OCI-LY1 (cell line): Measurements from ENCODE around the gene CCDC57.

ENCODE experiments used
- H2AFZ ChIP-seq: fragments of 200-600 bp; sonication (generic), shearing (Covaris generic); 2 replicates; pipeline ENCODE4 v1.6.0; 2014; ENCODE audit warnings: antibody characterized with exemption, mild to moderate bottlenecking, low read length
- H3F3A ChIP-seq: fragments of 200-600 bp; sonication (generic), shearing (Covaris generic); 2 replicates; pipeline ENCODE4 v1.6.0; 2014; ENCODE audit warnings: mild to moderate bottlenecking, antibody characterized with exemption, low read length, moderate library complexity; ENCODE audit not compliant: insufficient read depth
- H3K27ac ChIP-seq: fragments of 200-600 bp; sonication (generic); 2 replicates; pipeline ENCODE4 v1.5.1; 2014; ENCODE audit warnings: low read length, mixed run types, mild to moderate bottlenecking, low read depth; ENCODE audit not compliant: poor library complexity, severe bottlenecking
- H3K27me3 ChIP-seq: fragments of 200-600 bp; sonication (generic); 2 replicates; pipeline ENCODE4 v1.6.0; 2014; ENCODE audit warnings: antibody characterized with exemption, mild to moderate bottlenecking, low read length, moderate library complexity; ENCODE audit not compliant: insufficient read depth
- H3K36me3 ChIP-seq: fragments of 200-600 bp; sonication (generic); 2 replicates; pipeline ENCODE4 v1.6.1; 2014; ENCODE audit warnings: mild to moderate bottlenecking, antibody characterized with exemption, low read length, moderate library complexity, mixed read lengths; ENCODE audit not compliant: insufficient read depth
- H3K4me1 ChIP-seq: fragments of 200-600 bp; sonication (generic); 2 replicates; pipeline ENCODE4 v1.5.1; 2014; ENCODE audit warnings: mild to moderate bottlenecking, low read length, moderate library complexity; ENCODE audit not compliant: insufficient read depth, severe bottlenecking
- H3K4me2 ChIP-seq: fragments of 200-600 bp; sonication (generic), shearing (Covaris generic); 2 replicates; pipeline ENCODE4 v1.6.1; 2014; ENCODE audit warnings: low read length
- H3K4me3 ChIP-seq: fragments of 200-600 bp; sonication (generic); 2 replicates; pipeline ENCODE4 v1.5.1; 2014; ENCODE audit warnings: low read length, low read depth, mild to moderate bottlenecking, mixed read lengths; ENCODE audit not compliant: poor library complexity, severe bottlenecking
- H3K79me2 ChIP-seq: fragments of 200-600 bp; shearing (Covaris generic); 2 replicates; pipeline ENCODE4 v1.6.1; 2016; ENCODE audit warnings: mixed run types, low read length, mixed read lengths; ENCODE audit not compliant: insufficient read depth
- H3K9ac ChIP-seq: fragments of 200-600 bp; sonication (generic), shearing (Covaris generic); 2 replicates; pipeline ENCODE4 v1.6.1; 2014; ENCODE audit warnings: mild to moderate bottlenecking, low read length, mixed read lengths
- H3K9me2 ChIP-seq: fragments of 200-600 bp; sonication (generic), shearing (Covaris generic); 2 replicates; pipeline ENCODE4 v1.6.1; 2014; ENCODE audit warnings: low read depth, mild to moderate bottlenecking, low read length, mixed read lengths
- H3K9me3 ChIP-seq: fragments of 200-600 bp; shearing (Covaris generic); 2 replicates; pipeline ENCODE4 v1.6.1; 2014; ENCODE audit warnings: low read length, mixed read lengths
- H4K20me1 ChIP-seq: fragments of 200-600 bp; sonication (generic), shearing (Covaris generic); 2 replicates; pipeline ENCODE4 v1.6.0; 2016; ENCODE audit warnings: mild to moderate bottlenecking, low read length; ENCODE audit not compliant: insufficient read depth
- EZH2 ChIP-seq: fragments of 200-600 bp; sonication (generic), shearing (Covaris generic); IDR thresholded peaks from 2 replicates; pipeline ENCODE4 v1.8.0; 2017; ENCODE audit warnings: borderline replicate concordance, mixed run types, mild to moderate bottlenecking, antibody characterized with exemption, low read length, moderate library complexity, mixed read lengths
- TF ChIP-seq, protein P1 (sequence below): fragments of 200-600 bp; sonication (generic), shearing (Covaris generic); IDR thresholded peaks from 2 replicates; pipeline ENCODE4 v1.5.1; 2017; ENCODE audit warnings: mild to moderate bottlenecking, antibody characterized with exemption, low read length, moderate library complexity, mixed read lengths

The CCDC57 gene

DNA sequence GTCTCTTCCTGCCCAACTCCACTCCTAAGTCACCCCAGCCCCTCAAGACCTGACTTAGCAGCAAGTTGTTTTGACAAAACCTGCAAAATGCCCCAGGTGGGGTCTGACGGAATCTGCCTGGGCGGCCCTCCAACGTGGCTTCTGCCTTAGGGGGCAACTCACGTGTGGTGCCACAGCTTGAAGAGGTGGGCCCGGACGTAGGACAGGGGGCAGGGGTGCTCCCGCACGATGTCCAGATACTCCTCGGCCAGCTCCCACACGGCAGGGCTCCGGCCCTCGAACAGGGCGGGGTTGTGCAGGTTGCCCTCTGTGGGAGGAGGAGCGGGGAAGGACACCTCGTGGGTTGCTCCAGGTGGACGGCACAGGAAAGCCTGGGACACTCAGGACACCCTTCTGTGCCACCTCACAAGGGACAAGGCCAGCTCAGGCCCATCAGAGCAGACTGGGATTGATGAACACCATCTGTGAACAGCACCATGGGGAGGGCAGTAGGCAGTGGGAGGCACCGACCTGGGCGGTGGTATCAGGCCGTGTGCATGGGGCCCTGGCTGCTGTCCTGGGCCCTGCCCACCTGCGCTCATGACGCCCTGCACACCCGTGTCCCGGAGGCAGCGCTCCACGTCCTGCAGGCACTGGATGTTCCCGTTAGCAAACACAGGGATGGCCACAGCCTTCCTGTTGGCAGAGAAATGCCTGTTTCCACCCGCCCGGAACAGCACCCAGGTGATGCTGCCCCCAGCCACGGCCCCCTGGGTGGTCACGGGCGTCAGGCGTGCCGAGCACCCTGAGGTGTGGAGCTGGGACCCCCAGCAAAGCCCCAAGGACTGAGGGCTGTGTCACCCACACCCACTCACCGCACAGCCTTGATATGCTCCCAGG is 151.4 kb downstream of the CCDC57 start:
- TF ChIP-seq EZH2: no peak
- TF ChIP-seq, protein P1, sequence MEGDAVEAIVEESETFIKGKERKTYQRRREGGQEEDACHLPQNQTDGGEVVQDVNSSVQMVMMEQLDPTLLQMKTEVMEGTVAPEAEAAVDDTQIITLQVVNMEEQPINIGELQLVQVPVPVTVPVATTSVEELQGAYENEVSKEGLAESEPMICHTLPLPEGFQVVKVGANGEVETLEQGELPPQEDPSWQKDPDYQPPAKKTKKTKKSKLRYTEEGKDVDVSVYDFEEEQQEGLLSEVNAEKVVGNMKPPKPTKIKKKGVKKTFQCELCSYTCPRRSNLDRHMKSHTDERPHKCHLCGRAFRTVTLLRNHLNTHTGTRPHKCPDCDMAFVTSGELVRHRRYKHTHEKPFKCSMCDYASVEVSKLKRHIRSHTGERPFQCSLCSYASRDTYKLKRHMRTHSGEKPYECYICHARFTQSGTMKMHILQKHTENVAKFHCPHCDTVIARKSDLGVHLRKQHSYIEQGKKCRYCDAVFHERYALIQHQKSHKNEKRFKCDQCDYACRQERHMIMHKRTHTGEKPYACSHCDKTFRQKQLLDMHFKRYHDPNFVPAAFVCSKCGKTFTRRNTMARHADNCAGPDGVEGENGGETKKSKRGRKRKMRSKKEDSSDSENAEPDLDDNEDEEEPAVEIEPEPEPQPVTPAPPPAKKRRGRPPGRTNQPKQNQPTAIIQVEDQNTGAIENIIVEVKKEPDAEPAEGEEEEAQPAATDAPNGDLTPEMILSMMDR: no peak

DNA sequence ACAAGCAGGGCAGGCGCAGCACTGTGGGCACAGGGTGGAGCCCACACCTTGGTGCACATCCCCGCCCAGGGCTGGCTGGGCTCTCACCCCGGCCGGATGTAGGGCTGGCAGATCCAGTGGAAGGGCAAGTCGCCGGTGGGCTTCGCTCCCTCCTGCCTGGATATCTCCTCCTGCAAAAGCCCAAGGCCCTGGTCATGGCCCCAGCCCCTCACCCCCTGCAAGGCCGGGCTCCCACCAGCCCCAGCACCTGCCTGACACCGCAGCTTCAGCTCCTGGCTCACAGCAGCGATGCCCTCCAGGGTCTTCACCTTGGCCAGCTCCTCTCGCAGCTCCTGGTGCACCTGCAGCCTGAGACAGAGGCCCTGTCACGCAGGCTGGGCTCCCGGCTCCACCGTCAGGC is 152.0 kb downstream of the CCDC57 start:
- Histone ChIP-seq H3K4me2 (no peak overlapping the region), H3F3A (no peaks in the 10 kb centered on the region), H3K27ac (no peak overlapping the region), H3K4me1 (peaks cover 17% of the 10 kb centered on the region), H3K9me3 (no peaks in the 10 kb centered on the region), H3K36me3 (peaks cover 83% of the 10 kb centered on the region), H2AFZ (no peak overlapping the region), H3K4me3 (no peak overlapping the region), H3K79me2 (no peaks in the 10 kb centered on the region), H3K27me3 (no peaks in the 10 kb centered on the region), H3K9me2 (no peaks in the 10 kb centered on the region), H3K9ac (no peak overlapping the region), H4K20me1 (no peaks in the 10 kb centered on the region)
- TF ChIP-seq, protein P1: no peak
- no peak for TF ChIP-seq EZH2

More for the DNA sequence above, 151.4 kb downstream of the CCDC57 start:
- no peak overlapping the region for H3K4me3 ChIP-seq
- no peak overlapping the region for H3K9ac ChIP-seq
- H3K27ac ChIP-seq: no peak overlapping the region
- no peaks in the 10 kb centered on the region for H3K79me2 ChIP-seq
- H4K20me1 ChIP-seq: no peaks in the 10 kb centered on the region
- H3K4me1 ChIP-seq: peaks cover 20% of the 10 kb centered on the region
- no peaks in the 10 kb centered on the region for H3K27me3 ChIP-seq
- no peaks in the 10 kb centered on the region for H3K9me3 ChIP-seq
- H3K4me2 ChIP-seq: no peak overlapping the region
- no peak overlapping the region for H2AFZ ChIP-seq
- H3K36me3 ChIP-seq: peaks cover 76% of the 10 kb centered on the region
- no peaks in the 10 kb centered on the region for H3K9me2 ChIP-seq
- no peaks in the 10 kb centered on the region for H3F3A ChIP-seq

DNA sequence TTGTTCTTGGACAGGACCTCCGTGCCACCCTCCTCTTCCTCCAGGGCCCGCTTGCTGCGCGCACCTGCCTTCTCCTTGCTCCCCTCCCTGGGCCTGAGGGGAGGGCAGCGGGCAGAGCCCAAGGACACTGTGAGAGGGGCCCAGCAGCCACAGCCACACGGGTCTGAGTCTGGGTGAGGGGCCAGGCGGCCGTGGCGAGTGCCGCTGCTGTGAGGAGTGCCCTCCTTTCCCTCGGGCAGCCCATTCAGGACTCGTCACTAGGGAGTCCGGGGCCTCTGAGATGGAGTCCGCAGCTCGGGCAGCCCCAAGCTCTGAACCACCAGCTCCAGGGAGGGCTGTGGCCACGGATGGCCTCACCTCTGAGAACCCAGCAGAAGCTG is 152.7 kb downstream of the CCDC57 start:
- H3F3A ChIP-seq: no peaks in the 10 kb centered on the region
- no peak for TF ChIP-seq EZH2
- TF ChIP-seq, protein P1: no peak
- no peak overlapping the region for H2AFZ ChIP-seq
- peaks cover 17% of the 10 kb centered on the region for H3K4me1 ChIP-seq
- H3K27me3 ChIP-seq: no peaks in the 10 kb centered on the region
- no peak overlapping the region for H3K9ac ChIP-seq
- H3K9me3 ChIP-seq: no peaks in the 10 kb centered on the region
- H4K20me1 ChIP-seq: no peaks in the 10 kb centered on the region
- H3K4me2 ChIP-seq: no peak overlapping the region
- peaks cover 89% of the 10 kb centered on the region for H3K36me3 ChIP-seq
- no peaks in the 10 kb centered on the region for H3K79me2 ChIP-seq
- no peak overlapping the region for H3K4me3 ChIP-seq
- no peaks in the 10 kb centered on the region for H3K9me2 ChIP-seq
- no peak overlapping the region for H3K27ac ChIP-seq
